GM12872 (cell line): ENCODE measurements around the gene ANKRD44.

Experiments used
- TF ChIP-seq, protein P1 (sequence below): IDR thresholded peaks from 3 replicates; pipeline ENCODE4 v1.5.1; 2011; ENCODE audit warnings: low read depth, mild to moderate bottlenecking, low read length, moderate library complexity; ENCODE audit not compliant: insufficient read depth

ANKRD44 gene

DNA sequence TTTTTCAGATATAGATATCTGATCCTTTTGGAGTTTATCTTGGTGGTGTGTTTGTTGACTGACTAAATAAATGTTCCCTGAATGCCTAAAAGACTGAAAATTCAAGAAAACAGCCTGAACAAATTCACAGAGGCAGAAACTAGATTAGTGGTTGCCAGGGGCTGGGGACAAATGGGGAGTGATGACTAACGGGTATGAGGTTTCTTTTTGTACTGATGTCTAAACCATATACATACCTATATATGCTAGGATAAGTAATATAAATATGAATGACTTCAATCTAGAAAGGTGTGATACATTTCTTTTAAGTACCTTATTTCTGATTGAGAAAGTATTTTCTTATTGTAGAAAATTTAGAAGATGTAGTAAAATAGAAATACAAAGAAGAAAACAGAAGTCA, 207.2 kb downstream of the ANKRD44 start:
- TF ChIP-seq, protein P1, sequence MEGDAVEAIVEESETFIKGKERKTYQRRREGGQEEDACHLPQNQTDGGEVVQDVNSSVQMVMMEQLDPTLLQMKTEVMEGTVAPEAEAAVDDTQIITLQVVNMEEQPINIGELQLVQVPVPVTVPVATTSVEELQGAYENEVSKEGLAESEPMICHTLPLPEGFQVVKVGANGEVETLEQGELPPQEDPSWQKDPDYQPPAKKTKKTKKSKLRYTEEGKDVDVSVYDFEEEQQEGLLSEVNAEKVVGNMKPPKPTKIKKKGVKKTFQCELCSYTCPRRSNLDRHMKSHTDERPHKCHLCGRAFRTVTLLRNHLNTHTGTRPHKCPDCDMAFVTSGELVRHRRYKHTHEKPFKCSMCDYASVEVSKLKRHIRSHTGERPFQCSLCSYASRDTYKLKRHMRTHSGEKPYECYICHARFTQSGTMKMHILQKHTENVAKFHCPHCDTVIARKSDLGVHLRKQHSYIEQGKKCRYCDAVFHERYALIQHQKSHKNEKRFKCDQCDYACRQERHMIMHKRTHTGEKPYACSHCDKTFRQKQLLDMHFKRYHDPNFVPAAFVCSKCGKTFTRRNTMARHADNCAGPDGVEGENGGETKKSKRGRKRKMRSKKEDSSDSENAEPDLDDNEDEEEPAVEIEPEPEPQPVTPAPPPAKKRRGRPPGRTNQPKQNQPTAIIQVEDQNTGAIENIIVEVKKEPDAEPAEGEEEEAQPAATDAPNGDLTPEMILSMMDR, result no peak

DNA sequence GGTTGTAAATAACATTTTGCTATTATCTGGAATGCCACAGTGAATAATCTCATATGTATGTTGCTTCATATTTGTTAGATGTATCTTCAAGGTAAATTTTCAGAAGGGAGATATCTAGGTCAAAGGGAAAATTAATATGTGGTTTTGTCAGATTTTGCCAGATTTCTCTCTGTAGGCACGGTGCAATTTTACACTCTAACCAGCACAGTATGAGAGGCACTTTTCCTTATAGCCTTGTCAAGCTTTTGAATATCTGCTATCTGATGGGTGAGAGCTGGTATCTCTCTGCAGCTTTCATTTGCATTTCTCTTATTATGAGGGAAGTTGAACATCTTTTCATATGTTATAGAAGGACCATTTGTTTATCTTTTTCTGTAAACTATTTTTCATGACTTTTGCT, 208.3 kb downstream of the ANKRD44 start:
- TF ChIP-seq, protein P1, result no peak

DNA sequence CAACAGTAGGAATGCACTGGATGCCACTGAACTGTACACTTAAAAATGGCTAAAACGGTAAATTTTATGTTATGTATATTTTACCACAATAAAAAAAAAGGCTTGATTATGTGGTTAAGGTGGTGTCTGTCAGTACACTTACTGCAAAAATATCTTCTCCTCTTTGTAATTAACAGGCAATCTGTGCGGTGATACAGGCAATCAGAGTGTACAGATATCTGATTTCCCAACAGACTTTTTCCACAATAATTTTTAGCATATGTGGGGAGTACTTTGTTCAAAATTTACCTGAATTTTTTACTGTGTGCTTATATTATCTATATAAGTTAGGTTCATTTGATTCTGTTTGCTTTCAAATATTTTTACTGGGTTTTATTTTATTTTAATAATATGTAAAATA, 209.1 kb downstream of the ANKRD44 start:
- TF ChIP-seq, protein P1, result no peak

DNA sequence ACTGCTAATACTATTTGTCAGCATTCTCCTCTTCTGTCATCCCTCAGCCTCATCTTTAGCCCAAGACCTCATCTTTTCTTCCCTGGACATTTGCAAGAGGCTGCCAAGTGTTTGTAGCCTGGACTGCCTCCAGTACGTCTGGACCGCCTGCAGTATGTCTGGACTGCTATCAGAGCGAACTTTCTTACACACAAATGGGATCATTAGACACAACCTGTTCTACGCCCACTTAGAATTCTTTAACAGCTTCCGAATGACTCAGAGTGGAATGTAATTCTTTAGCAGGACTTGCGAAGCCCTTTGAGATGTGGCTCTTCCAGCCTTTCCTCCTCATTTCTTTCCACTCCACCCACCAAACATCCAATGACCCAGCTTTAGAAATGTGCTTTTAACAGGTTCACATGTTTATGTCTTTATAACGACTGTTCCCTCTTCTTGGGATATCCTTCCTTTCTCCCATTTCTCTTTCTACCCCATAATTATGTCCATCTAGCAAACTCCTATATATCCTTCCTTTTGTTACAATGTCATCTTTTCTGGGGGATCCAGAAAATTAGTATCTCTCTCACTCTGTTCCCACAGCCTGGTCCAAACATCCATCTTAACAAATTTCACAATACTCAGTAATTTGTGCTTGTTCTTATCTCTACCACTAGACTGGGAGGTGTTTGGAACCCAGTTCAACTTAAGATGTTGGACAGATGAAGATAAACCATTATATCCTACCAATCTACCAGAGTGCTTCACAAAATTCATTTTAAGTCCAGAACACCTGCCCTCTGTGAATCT, 212.8 kb downstream of the ANKRD44 start:
- TF ChIP-seq, protein P1, result no peak

DNA sequence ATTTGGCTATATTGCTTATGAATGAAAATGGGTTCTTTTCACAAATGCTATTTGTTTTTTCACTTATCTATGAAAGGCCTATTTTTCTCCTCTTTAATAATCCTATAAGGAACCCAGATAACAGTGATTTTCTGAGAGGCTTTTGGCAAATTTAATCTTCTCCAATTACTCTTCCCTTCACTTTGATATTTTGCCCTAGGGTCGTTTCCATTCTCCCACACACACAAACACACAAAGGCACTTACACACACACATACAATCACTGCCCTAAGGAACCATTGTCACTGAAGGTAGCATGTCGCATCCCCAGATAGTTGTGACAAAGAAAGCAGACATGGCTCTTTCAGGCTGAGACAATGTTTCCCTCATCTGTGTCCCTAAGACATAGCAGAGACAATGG, 213.9 kb downstream of the ANKRD44 start:
- TF ChIP-seq, protein P1, result no peak

DNA sequence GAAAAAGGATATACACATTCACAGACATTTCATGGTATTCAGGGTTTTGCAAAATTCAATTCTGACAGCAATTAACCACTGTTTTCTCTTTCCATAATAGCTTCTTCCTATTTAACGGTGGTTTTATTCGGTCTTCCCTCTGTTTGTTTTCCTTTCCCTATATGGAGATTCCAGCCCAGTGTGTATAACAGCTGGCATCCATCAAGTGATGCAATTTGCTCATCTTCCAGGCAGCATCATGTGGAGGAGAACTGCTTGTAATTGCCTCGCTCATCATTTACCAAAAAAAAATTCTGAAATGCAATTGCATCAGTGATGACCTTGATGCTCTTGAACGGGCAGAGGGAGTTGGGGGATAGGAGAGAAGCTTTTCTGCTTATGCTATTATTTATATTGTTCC, 218.1 kb downstream of the ANKRD44 start:
- TF ChIP-seq, protein P1, result no peak

DNA sequence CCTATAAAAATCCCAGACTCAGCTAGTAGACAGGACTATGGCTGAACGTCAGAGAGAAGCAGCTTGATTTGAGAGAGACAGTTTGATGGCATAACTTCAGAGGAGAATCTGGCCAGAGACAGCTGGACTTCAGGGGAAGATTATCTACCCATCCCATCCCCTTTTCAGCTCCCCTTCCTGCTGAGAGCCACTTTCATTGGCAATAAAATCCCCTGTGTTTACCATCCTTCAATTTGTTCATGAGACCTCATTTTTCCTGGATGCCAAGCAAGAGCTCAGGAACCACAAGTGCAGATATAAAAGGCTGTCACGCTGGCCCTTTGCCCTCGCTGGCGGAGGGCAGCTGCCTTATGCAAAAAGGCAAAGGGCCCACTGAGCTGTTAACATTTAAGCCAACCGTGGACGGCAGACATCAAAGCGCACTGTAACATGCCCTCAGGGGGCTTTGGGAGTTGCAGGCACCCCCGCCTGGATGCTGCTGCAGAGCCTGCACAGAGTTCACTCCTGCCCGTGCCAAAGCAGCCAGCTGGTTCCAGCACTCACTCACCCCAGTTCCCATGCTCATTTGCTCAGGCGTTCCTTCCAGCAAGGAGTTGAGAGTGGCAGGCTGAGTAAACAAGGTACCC, 219.7 kb downstream of the ANKRD44 start:
- TF ChIP-seq, protein P1, result no peak
